ENCODE data around the gene CSNK2A2.

The CSNK2A2 gene

GRCh38 chr16:58155839-58156238 is 42.1 kb downstream of the CSNK2A2 start:
- in situ Hi-C loops (cut with HindIII; ENCODE audit: low sequenced_read_pairs), result no loop called here
- no peak overlapping the region for H3K4me3 ChIP-seq (ENCODE audit: low read depth, low read length)
- no peak for DNase-seq (ENCODE audit: low read depth, low spot score)
- no peak for TF ChIP-seq CTCF (IDR thresholded peaks at IDR 0.05; ENCODE audit: low read depth, low read length)

- no peak overlapping the region for H3K4me3 ChIP-seq (ENCODE audit: low read depth, low read length)
- no peak for TF ChIP-seq CTCF (IDR thresholded peaks at IDR 0.05; ENCODE audit: low read depth, low read length)
- DNase-seq (ENCODE audit: low read depth, low spot score), result no peak
- in situ Hi-C loops (cut with HindIII; ENCODE audit: low sequenced_read_pairs), result no loop called here
Measured at GRCh38 chr16:58154345-58154744, 43.6 kb downstream of the CSNK2A2 start.

- DNase-seq (ENCODE audit: low read depth, low spot score), result no peak
- no peak overlapping the region for H3K4me3 ChIP-seq (ENCODE audit: low read depth, low read length)
- in situ Hi-C loops (cut with HindIII; ENCODE audit: low sequenced_read_pairs), result no loop called here
- no peak for TF ChIP-seq CTCF (IDR thresholded peaks at IDR 0.05; ENCODE audit: low read depth, low read length)
Measured at GRCh38 chr16:58152246-58152868, 45.5 kb downstream of the CSNK2A2 start.

GRCh38 chr16:58148526-58148925 is 49.4 kb downstream of the CSNK2A2 start:
- no peak for DNase-seq (ENCODE audit: low read depth, low spot score)
- TF ChIP-seq CTCF (IDR thresholded peaks at IDR 0.05; ENCODE audit: low read depth, low read length), result no peak
- no peak overlapping the region for H3K4me3 ChIP-seq (ENCODE audit: low read depth, low read length)
- in situ Hi-C loops (cut with HindIII; ENCODE audit: low sequenced_read_pairs), result no loop called here

- in situ Hi-C loops (cut with HindIII; ENCODE audit: low sequenced_read_pairs), result no loop called here
Measured at GRCh38 chr16:58148099-58148498, 49.8 kb downstream of the CSNK2A2 start.

GRCh38 chr16:58138852-58139251 is 59.1 kb downstream of the CSNK2A2 start:
- TF ChIP-seq CTCF (IDR thresholded peaks at IDR 0.05; ENCODE audit: low read depth, low read length), result no peak
- no peak overlapping the region for H3K4me3 ChIP-seq (ENCODE audit: low read depth, low read length)
- in situ Hi-C loops (cut with HindIII; ENCODE audit: low sequenced_read_pairs), result no loop called here
- no peak for DNase-seq (ENCODE audit: low read depth, low spot score)

More at GRCh38 chr16:58148099-58148498, 49.8 kb downstream of the CSNK2A2 start:
- H3K4me3 ChIP-seq (ENCODE audit: low read depth, low read length), result no peak overlapping the region
- DNase-seq (ENCODE audit: low read depth, low spot score), result no peak
- TF ChIP-seq CTCF (IDR thresholded peaks at IDR 0.05; ENCODE audit: low read depth, low read length), result no peak
